Peyer's patch (tissue), 4 donors: ENCODE measurements around the gene USP40.

Source experiments
- POLR2A ChIP-seq, 2 donors: fragments of 450-650 bp; IDR thresholded peaks; one replicate each; pipeline ENCODE4 v1.5.1; 2017; ENCODE audit warnings: antibody characterized with exemption in 2 of 2, mild to moderate bottlenecking in 2 of 2, moderate library complexity in 2 of 2
- TF ChIP-seq, protein P1 (sequence below), 6 experiments: fragments of 450-650 bp in 4 of 6; fragments of 200-600 bp in 2 of 6; sonication (generic) in 1 of 6; IDR thresholded peaks; one replicate each; pipeline ENCODE4 v1.5.1; 2017 to 2019; ENCODE audit warnings: antibody characterized with exemption in 6 of 6, mild to moderate bottlenecking in 3 of 6, moderate library complexity in 1 of 6

GRCh38 chr2:233597522-233597921 is 30.9 kb upstream of the USP40 start:
- TF ChIP-seq, protein P1, sequence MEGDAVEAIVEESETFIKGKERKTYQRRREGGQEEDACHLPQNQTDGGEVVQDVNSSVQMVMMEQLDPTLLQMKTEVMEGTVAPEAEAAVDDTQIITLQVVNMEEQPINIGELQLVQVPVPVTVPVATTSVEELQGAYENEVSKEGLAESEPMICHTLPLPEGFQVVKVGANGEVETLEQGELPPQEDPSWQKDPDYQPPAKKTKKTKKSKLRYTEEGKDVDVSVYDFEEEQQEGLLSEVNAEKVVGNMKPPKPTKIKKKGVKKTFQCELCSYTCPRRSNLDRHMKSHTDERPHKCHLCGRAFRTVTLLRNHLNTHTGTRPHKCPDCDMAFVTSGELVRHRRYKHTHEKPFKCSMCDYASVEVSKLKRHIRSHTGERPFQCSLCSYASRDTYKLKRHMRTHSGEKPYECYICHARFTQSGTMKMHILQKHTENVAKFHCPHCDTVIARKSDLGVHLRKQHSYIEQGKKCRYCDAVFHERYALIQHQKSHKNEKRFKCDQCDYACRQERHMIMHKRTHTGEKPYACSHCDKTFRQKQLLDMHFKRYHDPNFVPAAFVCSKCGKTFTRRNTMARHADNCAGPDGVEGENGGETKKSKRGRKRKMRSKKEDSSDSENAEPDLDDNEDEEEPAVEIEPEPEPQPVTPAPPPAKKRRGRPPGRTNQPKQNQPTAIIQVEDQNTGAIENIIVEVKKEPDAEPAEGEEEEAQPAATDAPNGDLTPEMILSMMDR (IDR thresholded peaks at IDR 0.05): no peak
- TF ChIP-seq POLR2A (IDR thresholded peaks at IDR 0.05): no peak
